A673 (cell line): ENCODE measurements around the gene PDE10A. TPM values are rescaled to one million over a fixed set of nuclear protein-coding genes. Genes with fewer than 3 reads are reported as not detected.

Experiments used
- BruUV-seq: library from RNA; stranded (reverse); fragments of 400-500 nt; replicated peaks from 2 replicates; lab custom pipeline; 2021; lab: Mats Ljungman, UMichigan
- CTCF ChIA-PET: fragments of 300-600 bp; sonication (Branson Sonifier 250); formaldehyde crosslinking; loops from one replicate; lab custom pipeline; 2022; ENCODE audit warnings: antibody characterized with exemption; lab: Charles Lee
- POLR2A ChIA-PET: fragments of 300-600 bp; sonication (Branson Sonifier 250); formaldehyde crosslinking; loops from one replicate; lab custom pipeline; 2022; ENCODE audit warnings: antibody characterized with exemption; ENCODE audit not compliant: low non-redundant PET; lab: Charles Lee
- DNase-seq: peaks from one replicate; pipeline ENCODE4 v3.0.0-alpha.2; 2015; ENCODE audit warnings: low spot score
- H3K27ac ChIP-seq: fragments of 200-600 bp; sonication (generic); 2 replicates; pipeline ENCODE4 v1.5.1; 2016; ENCODE audit warnings: mixed run types, low read depth, mild to moderate bottlenecking, mixed read lengths, antibody characterized with exemption, low read length; ENCODE audit not compliant: poor library complexity, severe bottlenecking
- H3K27me3 ChIP-seq: fragments of 200-600 bp; sonication (generic); replicated peaks from 2 replicates; pipeline ENCODE4 v1.6.1; 2017; ENCODE audit warnings: mixed run types, low read depth, mild to moderate bottlenecking, mixed read lengths, antibody characterized with exemption, low read length; ENCODE audit not compliant: insufficient read depth, poor library complexity
- H3K36me3 ChIP-seq: fragments of 200-600 bp; sonication (generic); 2 replicates; pipeline ENCODE4 v1.6.1; 2016; ENCODE audit warnings: mixed run types, mild to moderate bottlenecking, mixed read lengths, antibody characterized with exemption, low read length; ENCODE audit not compliant: insufficient read depth, poor library complexity, severe bottlenecking
- H3K4me1 ChIP-seq: fragments of 200-600 bp; sonication (generic); 2 replicates; pipeline ENCODE4 v1.6.1; 2017; ENCODE audit warnings: mixed run types, mild to moderate bottlenecking, mixed read lengths, antibody characterized with exemption, low read length; ENCODE audit not compliant: insufficient read depth, poor library complexity, severe bottlenecking
- H3K4me3 ChIP-seq: fragments of 200-600 bp; sonication (generic); 2 replicates; pipeline ENCODE4 v1.5.1; 2016; ENCODE audit warnings: low read depth, mixed run types, mild to moderate bottlenecking, mixed read lengths, low read length; ENCODE audit not compliant: poor library complexity, severe bottlenecking
- H3K9me3 ChIP-seq: fragments of 200-600 bp; sonication (generic); 2 replicates; pipeline ENCODE4 v1.6.1; 2016; ENCODE audit warnings: mixed run types, low read depth, mild to moderate bottlenecking, mixed read lengths, antibody characterized with exemption, low read length; ENCODE audit not compliant: poor library complexity, severe bottlenecking
- EZH2 ChIP-seq: fragments of 200-600 bp; sonication (generic); IDR thresholded peaks from 2 replicates; pipeline ENCODE4 v1.6.1; 2017; ENCODE audit warnings: borderline replicate concordance, low read depth, mild to moderate bottlenecking, mixed read lengths, antibody characterized with exemption, low read length; ENCODE audit not compliant: poor library complexity, severe bottlenecking
- intact Hi-C: fragments of 100-400 bp; cut with micrococcal nuclease; formaldehyde crosslinking; loops from one replicate; pipeline ENCODE4 v1.10.0; 2022; ENCODE audit not compliant: unreplicated experiment
- total RNA-seq: library from RNA; stranded (reverse); gene quantifications from 2 replicates; pipeline ENCODE4 v1.2.3, GENCODE V29; 2021
- TF ChIP-seq, protein P1 (sequence below): fragments of 300-800, 200-600 bp; sonication (generic); conservative IDR thresholded peaks from 2 replicates; pipeline ENCODE4 v1.5.1; 2017; ENCODE audit warnings: low read depth, mild to moderate bottlenecking, antibody characterized with exemption, low read length, moderate library complexity, mixed read lengths

The PDE10A gene
- total RNA-seq, 1 experiment from 2014 or later = 2.3 TPM

DNA sequence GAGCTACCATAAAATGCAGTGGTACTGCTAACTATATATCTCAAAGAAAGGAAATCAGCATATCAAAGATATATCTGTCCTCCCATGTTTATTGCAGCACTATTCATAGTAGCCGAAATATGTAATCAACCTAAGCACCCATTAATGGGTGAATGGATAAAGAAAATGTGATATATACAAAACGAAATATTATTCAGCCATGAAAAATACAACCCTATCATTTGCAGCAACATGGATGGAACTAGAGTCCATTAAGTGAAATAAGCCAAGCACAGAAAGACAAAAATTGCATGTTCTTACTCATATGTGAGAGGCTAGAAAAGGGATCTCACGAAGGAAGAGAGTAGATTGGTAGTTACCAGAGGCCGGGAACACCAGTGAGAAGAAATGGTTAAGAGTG is 126.1 kb downstream of the PDE10A start:
- no TSS peak for BruUV-seq
- H3K27me3 ChIP-seq = no peaks in the 10 kb centered on the region
- ChIA-PET POLR2A (no interaction called here), CTCF (no interaction called here)
- DNase-seq = no peak
- no peaks in the 10 kb centered on the region for H3K4me1 ChIP-seq
- H3K27ac ChIP-seq = no peak overlapping the region
- intact Hi-C loops = no loop called here
- no peaks in the 10 kb centered on the region for H3K36me3 ChIP-seq
- TF ChIP-seq, protein P1, sequence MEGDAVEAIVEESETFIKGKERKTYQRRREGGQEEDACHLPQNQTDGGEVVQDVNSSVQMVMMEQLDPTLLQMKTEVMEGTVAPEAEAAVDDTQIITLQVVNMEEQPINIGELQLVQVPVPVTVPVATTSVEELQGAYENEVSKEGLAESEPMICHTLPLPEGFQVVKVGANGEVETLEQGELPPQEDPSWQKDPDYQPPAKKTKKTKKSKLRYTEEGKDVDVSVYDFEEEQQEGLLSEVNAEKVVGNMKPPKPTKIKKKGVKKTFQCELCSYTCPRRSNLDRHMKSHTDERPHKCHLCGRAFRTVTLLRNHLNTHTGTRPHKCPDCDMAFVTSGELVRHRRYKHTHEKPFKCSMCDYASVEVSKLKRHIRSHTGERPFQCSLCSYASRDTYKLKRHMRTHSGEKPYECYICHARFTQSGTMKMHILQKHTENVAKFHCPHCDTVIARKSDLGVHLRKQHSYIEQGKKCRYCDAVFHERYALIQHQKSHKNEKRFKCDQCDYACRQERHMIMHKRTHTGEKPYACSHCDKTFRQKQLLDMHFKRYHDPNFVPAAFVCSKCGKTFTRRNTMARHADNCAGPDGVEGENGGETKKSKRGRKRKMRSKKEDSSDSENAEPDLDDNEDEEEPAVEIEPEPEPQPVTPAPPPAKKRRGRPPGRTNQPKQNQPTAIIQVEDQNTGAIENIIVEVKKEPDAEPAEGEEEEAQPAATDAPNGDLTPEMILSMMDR = no peak
- TF ChIP-seq EZH2 = no peak
- no peak overlapping the region for H3K4me3 ChIP-seq
- no peaks in the 10 kb centered on the region for H3K9me3 ChIP-seq

DNA sequence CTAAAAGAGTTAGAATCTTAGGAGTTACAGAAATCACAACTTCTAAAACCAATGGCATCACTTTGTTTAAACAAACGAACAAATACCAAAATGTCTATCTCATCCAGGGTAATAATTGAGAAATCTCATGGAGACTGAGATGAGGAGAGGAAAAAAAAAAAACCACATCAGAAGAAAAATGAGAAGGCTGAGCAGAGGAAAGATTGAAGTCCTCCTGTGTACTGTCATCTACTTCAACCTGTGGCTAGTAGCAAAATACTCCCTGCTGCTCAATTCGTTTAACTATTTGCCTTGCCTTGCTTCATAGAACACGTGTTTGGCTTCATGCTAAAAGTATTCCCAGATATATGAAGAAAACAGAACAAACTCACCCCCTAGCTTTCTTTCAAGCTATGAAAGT is 143.7 kb downstream of the PDE10A start:
- TF ChIP-seq, protein P1 = no peak
- no peak for TF ChIP-seq EZH2
- no peaks in the 10 kb centered on the region for H3K4me1 ChIP-seq
- POLR2A ChIA-PET = no interaction called here
- no peak overlapping the region for H3K27ac ChIP-seq
- intact Hi-C loops = no loop called here
- CTCF ChIA-PET = no interaction called here
- H3K36me3 ChIP-seq = no peaks in the 10 kb centered on the region
- no peak for DNase-seq
- BruUV-seq = no TSS peak
- peaks cover 4% of the 10 kb centered on the region for H3K27me3 ChIP-seq
- no peaks in the 10 kb centered on the region for H3K9me3 ChIP-seq
- H3K4me3 ChIP-seq = no peak overlapping the region

DNA sequence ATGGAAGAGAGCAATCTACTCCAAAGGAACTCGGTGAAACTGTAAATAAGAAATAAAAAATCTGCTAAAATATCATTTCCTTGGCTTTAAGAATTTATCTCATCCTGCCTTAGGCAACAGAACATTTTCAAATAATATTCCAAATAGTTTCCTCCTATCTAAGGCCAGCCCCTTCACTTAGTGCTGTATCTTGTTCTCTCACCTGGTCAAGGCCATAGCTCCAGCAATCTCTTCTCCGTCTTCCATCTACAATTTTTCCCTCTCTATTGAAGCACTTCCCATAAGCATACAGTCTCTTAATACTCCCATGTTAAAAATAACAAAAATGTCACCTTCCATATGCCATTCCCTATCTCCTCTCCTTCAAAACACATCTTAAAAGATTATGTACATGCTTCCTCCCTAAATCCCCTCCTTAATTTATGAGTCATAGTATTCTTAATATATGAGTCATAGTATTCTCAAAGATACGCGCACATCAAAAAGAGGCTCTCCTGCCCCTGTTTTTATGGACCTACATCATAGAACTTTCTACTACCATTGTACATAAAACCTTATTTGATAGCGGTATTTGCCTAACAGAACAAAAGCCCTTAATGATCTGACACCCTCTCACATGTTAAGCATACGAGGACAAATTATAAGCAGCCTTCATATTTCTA is 146.9 kb downstream of the PDE10A start:
- POLR2A ChIA-PET = no interaction called here
- TF ChIP-seq, protein P1 = no peak
- no peak for TF ChIP-seq EZH2
- Histone ChIP-seq H3K4me3 (no peak overlapping the region), H3K9me3 (no peaks in the 10 kb centered on the region), H3K4me1 (no peaks in the 10 kb centered on the region), H3K27ac (no peak overlapping the region), H3K27me3 (peaks cover 4% of the 10 kb centered on the region), H3K36me3 (no peaks in the 10 kb centered on the region)
- CTCF ChIA-PET = no interaction called here
- DNase-seq = peak; percentile 25
- BruUV-seq = no TSS peak
- intact Hi-C loops = no loop called here
